ENCODE results near the gene OR5M3. TPM values are rescaled to one million over a fixed set of nuclear protein-coding genes. Genes with fewer than 3 reads are reported as not detected.

Gene OR5M3
- total RNA-seq (2021; ENCODE audit: unreplicated experiment) (not detected), Bru-seq, nascent RNA (not detected), BruChase-seq, experiment 1, labeled RNA remaining after a 6-hour chase (not detected), BruChase-seq, experiment 2, labeled RNA remaining after a 2-hour chase (not detected)
- polyA plus RNA-seq (2012), result not detected in 2 replicates
- long read RNA-seq, result 0 reads

- no peaks in the 10 kb centered on the region for H3K79me2 ChIP-seq (ENCODE audit: insufficient read depth, low read length)
- no peak within 1 kb of the TSS for H3K4me2 ChIP-seq (ENCODE audit: low read length)
- RAD21 ChIA-PET (ENCODE audit: low non-redundant PET in 1 of 2, low total read pairs in 2 of 2, uncharacterized antibody in 2 of 2, unreplicated experiment in 2 of 2), result no interaction called here
- no TSS peak for BruUV-seq (replicated peaks)
- H3K27me3 ChIP-seq (ENCODE audit: insufficient read depth, low read length), result no peaks in the 10 kb centered on the region
- no peaks in the 10 kb centered on the region for H3K4me1 ChIP-seq (ENCODE audit: control insufficient read depth in 1 of 2, insufficient read depth in 2 of 2, low read length in 2 of 2)
- no peak within 1 kb of the TSS for H2AFZ ChIP-seq (ENCODE audit: low read depth, low read length, poor library complexity, severe bottlenecking)
- ATAC-seq, result no peak
- no peaks in the 10 kb centered on the region for H3K36me3 ChIP-seq (ENCODE audit: control insufficient read depth in 1 of 2, insufficient read depth in 2 of 2, low read length in 2 of 2)
- DNase-seq (ENCODE audit: low read depth, low spot score), result no peak
- H3K9me2 ChIP-seq (ENCODE audit: insufficient read depth), result no peaks in the 10 kb centered on the region
- peaks cover 0 to 12% of the 10 kb centered on the region in 2 experiments; a peak in 2 of 4 replicates for H3K9me3 ChIP-seq (ENCODE audit: control insufficient read depth in 1 of 2, insufficient read depth in 1 of 2, low read depth in 1 of 2, low read length in 2 of 2)
- H3K27ac ChIP-seq (ENCODE audit: low read depth, low read length), result no peak within 1 kb of the TSS
- TF ChIP-seq POLR2A (IDR thresholded peaks at IDR 0.05; ENCODE audit: borderline replicate concordance, extremely low read depth, insufficient read depth, insufficient read length) (no peak), POLR2AphosphoS5 (IDR thresholded peaks at IDR 0.05; ENCODE audit: low read depth, low read length) (no peak), ELF1 (IDR thresholded peaks at IDR 0.05; ENCODE audit: borderline replicate concordance, low read depth) (no peak), TCF7L2 (IDR thresholded peaks at IDR 0.05; ENCODE audit: borderline replicate concordance, extremely low read depth, insufficient read depth, insufficient read length) (no peak), YY1 (IDR thresholded peaks at IDR 0.05; ENCODE audit: extremely low read depth, insufficient replicate concordance, low read depth, low read length) (no peak), ZFX (IDR thresholded peaks at IDR 0.05) (no peak), EZH2 (IDR thresholded peaks at IDR 0.05) (no peak), SIN3A (IDR thresholded peaks at IDR 0.05; ENCODE audit: low read depth) (no peak)
- H3K9ac ChIP-seq (ENCODE audit: low read length), result no peak within 1 kb of the TSS
- no peaks in the 10 kb centered on the region for H4K20me1 ChIP-seq (ENCODE audit: insufficient read depth)
- intact Hi-C loops (cut with micrococcal nuclease), result no loop called here
- CTCF ChIA-PET, result no interaction called here
- no peak within 1 kb of the TSS for H3K4me3 ChIP-seq (replicated peaks in 1 of 2; ENCODE audit: low read depth in 1 of 2, low read length in 2 of 2)
- POLR2A ChIA-PET, result no interaction called here
These were observed at the start of gene OR5M3 for GRCh38 chr11:56473252-56473651. OR5M3 (minus strand) TSS chr11:56473352; CDS start chr11:56470497, 2,855 bp downstream.

DNA sequence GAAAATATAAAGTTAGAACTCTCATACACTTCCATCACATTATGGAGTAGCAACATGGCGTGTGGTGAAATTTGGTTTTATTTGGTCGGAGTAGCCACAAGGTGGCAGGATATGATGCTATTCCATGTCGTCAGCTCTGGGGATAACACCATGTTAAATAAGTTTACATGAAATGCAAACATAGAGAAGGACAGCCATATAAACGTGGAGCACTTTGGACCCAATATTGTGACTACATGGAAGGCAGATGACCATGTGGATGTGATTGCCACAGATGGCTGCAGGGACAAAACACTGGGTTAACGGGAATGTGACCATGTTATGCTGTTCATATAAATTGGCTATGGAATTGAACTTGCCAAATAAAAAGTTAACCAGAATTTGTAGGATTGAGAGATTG lies 48.9 kb upstream of the OR5M3 start:
- Histone ChIP-seq H3K36me3 (ENCODE audit: control insufficient read depth in 1 of 2, insufficient read depth in 2 of 2, low read length in 2 of 2) (no peaks in the 10 kb centered on the region), H3K27ac (ENCODE audit: low read depth, low read length) (no peak overlapping the region), H3K4me1 (ENCODE audit: control insufficient read depth in 1 of 2, insufficient read depth in 2 of 2, low read length in 2 of 2) (no peaks in the 10 kb centered on the region), H2AFZ (ENCODE audit: low read depth, low read length, poor library complexity, severe bottlenecking) (no peak overlapping the region), H3K9ac (ENCODE audit: low read length) (no peak overlapping the region), H3K27me3 (ENCODE audit: insufficient read depth, low read length) (no peaks in the 10 kb centered on the region), H3K4me2 (ENCODE audit: low read length) (no peak overlapping the region), H3K4me3 (replicated peaks in 1 of 2; ENCODE audit: low read depth in 1 of 2, low read length in 2 of 2) (no peak overlapping the region), H3K79me2 (ENCODE audit: insufficient read depth, low read length) (no peaks in the 10 kb centered on the region), H4K20me1 (ENCODE audit: insufficient read depth) (no peaks in the 10 kb centered on the region), H3K9me3 (ENCODE audit: control insufficient read depth in 1 of 2, insufficient read depth in 1 of 2, low read depth in 1 of 2, low read length in 2 of 2) (peaks cover 3 to 29% of the 10 kb centered on the region in 2 experiments; a peak in 1 of 4 replicates), H3K9me2 (ENCODE audit: insufficient read depth) (no peaks in the 10 kb centered on the region)
- intact Hi-C loops (cut with micrococcal nuclease), result no loop called here
- ATAC-seq (no peak), DNase-seq (ENCODE audit: low read depth, low spot score) (no peak)
- ChIA-PET POLR2A (no interaction called here), RAD21 (ENCODE audit: low non-redundant PET in 1 of 2, low total read pairs in 2 of 2, uncharacterized antibody in 2 of 2, unreplicated experiment in 2 of 2) (no interaction called here), CTCF (no interaction called here)
- BruUV-seq (replicated peaks), result no TSS peak
- no peak for TF ChIP-seq ZBTB33 (IDR thresholded peaks at IDR 0.05; ENCODE audit: extremely low read depth, insufficient replicate concordance, low read length)
- 0 out of 6 replicates have a peak, but pooled peaks of 1 of the 3 experiments have one; percentile 15 for TF ChIP-seq CTCF (IDR thresholded peaks at IDR 0.05 in 2 of 3, conservative IDR thresholded peaks at IDR 0.05 in 1 of 3; ENCODE audit: borderline replicate concordance in 1 of 3, insufficient read depth in 1 of 3, low read depth in 2 of 3, low read length in 2 of 3)

Measured in HCT116 (cell line).